GM18951 (cell line): ENCODE data around the gene VAV3.
"Not testable (repeated sequence)": the region's sequence is repeated elsewhere in the genome, so short reads cannot be mapped to it uniquely, and the experiment has no call there.

Source experiments
- POLR2A ChIP-seq: IDR thresholded peaks from 4 replicates; pipeline ENCODE4 v1.6.1; 2011; ENCODE audit warnings: mild to moderate bottlenecking; ENCODE audit not compliant: insufficient read length, insufficient read depth; ENCODE audit errors: extremely low read depth
- in situ Hi-C: fragments of 300-500 bp; cut with MboI; formaldehyde crosslinking; loops from one replicate; pipeline ENCODE4 v1.12.0; 2022; ENCODE audit warnings: low sequenced_read_pairs, mixed read lengths, inconsistent platforms; ENCODE audit not compliant: unreplicated experiment

The VAV3 gene

GRCh38 chr1:107900090-107900945 is 64.7 kb downstream of the VAV3 start:
- in situ Hi-C loops, result no loop called here
- TF ChIP-seq POLR2A, result no peak

- in situ Hi-C loops, result no loop called here
- TF ChIP-seq POLR2A, result no peak
These were observed 65.3 kb downstream of the VAV3 start for GRCh38 chr1:107899655-107900054.

- TF ChIP-seq POLR2A, result no peak
- in situ Hi-C loops, result no loop called here
These were observed 67.3 kb downstream of the VAV3 start for GRCh38 chr1:107897438-107898345.

- TF ChIP-seq POLR2A, result no peak
- in situ Hi-C loops, result no loop called here
These were observed 68.0 kb downstream of the VAV3 start for GRCh38 chr1:107896936-107897335.

GRCh38 chr1:107896401-107896800 is 68.6 kb downstream of the VAV3 start:
- TF ChIP-seq POLR2A, result no peak
- in situ Hi-C loops, result no loop called here

- in situ Hi-C loops, result no loop called here
- TF ChIP-seq POLR2A, result no peak
These were observed 69.4 kb downstream of the VAV3 start for GRCh38 chr1:107895403-107896191.

GRCh38 chr1:107894605-107895004 is 70.4 kb downstream of the VAV3 start:
- TF ChIP-seq POLR2A, result no peak
- in situ Hi-C loops, result no loop called here

- in situ Hi-C loops, result not testable (repeated sequence)
These were observed 71.6 kb downstream of the VAV3 start for GRCh38 chr1:107893350-107893749.

GRCh38 chr1:107889524-107889923 is 75.5 kb downstream of the VAV3 start:
- in situ Hi-C loops, result no loop called here
- TF ChIP-seq POLR2A, result no peak

- no peak for TF ChIP-seq POLR2A
- in situ Hi-C loops, result no loop called here
These were observed 81.4 kb downstream of the VAV3 start for GRCh38 chr1:107883562-107883961.

- in situ Hi-C loops, result no loop called here
- TF ChIP-seq POLR2A, result no peak
These were observed 85.1 kb downstream of the VAV3 start for GRCh38 chr1:107879927-107880326.

GRCh38 chr1:107879346-107879745 is 85.6 kb downstream of the VAV3 start:
- in situ Hi-C loops, result no loop called here
- no peak for TF ChIP-seq POLR2A

- in situ Hi-C loops, result no loop called here
- no peak for TF ChIP-seq POLR2A
These were observed 87.2 kb downstream of the VAV3 start for GRCh38 chr1:107877745-107878144.

GRCh38 chr1:107877092-107877491 is 87.9 kb downstream of the VAV3 start:
- in situ Hi-C loops, result no loop called here
- no peak for TF ChIP-seq POLR2A
